ENCODE results near the gene ZDHHC22.
A peak's percentile ranks its signal among the peaks of the same experiment; 100 is the strongest.

The ZDHHC22 gene

GRCh38 chr14:77157740-77158139 lies 16.1 kb upstream of the ZDHHC22 start:
- no peak for DNase-seq (ENCODE audit: low spot score)

DNA sequence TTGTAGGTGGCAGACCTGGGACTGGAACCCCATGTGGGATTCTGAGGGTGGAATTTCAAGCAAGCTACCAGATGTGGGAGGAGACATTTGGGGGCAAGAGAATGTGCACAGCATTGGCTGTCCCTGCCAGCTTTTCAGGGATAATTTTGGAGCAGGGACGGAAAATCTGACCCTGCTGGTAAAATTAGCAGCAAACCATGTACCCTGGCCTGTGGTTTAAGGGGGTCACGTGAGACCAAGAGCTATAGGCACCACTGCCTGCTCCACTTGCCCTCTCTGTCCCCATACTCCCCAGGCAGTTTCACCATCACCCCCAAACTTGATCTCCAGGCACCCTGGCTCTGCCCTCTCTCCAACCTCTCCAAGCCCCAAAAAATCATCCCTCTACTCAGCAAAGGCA lies 13.5 kb upstream of the ZDHHC22 start:
- no peak for DNase-seq (ENCODE audit: low spot score)

GRCh38 chr14:77154421-77154820 lies 12.8 kb upstream of the ZDHHC22 start:
- no peak for DNase-seq (ENCODE audit: low spot score)

- DNase-seq (ENCODE audit: low spot score): no peak
These were observed 12.2 kb upstream of the ZDHHC22 start for GRCh38 chr14:77153802-77154201.

- DNase-seq (ENCODE audit: low spot score): peak; percentile 74
These were observed 10.5 kb upstream of the ZDHHC22 start for GRCh38 chr14:77151918-77152588.

GRCh38 chr14:77151245-77151644 lies 9.7 kb upstream of the ZDHHC22 start:
- DNase-seq (ENCODE audit: low spot score): peak; percentile 31

DNA sequence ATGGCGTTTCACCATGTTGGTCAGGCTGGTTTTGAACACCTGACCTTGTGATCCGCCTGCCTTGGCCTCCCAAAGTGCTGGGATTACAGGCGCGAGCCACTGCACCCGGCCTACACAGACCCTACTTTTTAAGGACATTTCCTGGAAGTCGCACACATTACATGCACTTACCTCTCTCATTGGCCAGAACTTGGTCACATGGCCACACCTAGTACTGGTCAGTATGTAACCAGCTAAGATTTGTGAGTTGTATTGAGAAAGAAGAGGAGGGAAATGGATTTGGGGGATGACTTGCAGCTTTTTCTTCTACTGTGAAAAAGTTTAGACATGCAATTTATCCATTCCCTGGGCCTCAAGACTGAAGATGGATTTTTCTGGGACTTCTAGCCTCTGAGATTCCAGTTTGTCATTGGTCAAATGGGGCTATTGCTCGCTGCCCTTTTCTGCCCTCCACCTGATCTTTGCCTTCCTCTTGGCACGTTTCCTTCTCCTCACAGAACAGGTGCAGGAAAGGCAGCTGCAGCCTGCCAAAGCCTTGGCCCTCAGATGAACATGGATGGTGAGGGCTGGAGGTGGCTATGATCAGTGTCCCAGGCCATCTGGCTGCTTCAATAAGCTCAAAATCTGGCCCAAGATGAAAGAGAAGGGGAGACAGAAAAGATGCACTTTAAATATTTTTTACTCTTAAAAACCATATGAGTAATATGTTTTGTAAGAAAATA lies 7.1 kb upstream of the ZDHHC22 start:
- DNase-seq (ENCODE audit: low spot score): no peak

GRCh38 chr14:77145975-77146740 lies 4.6 kb upstream of the ZDHHC22 start:
- DNase-seq (ENCODE audit: low spot score): no peak

GRCh38 chr14:77144412-77145115 lies 3.0 kb upstream of the ZDHHC22 start:
- no peak for DNase-seq (ENCODE audit: low spot score)

GRCh38 chr14:77143071-77143470 lies 1.5 kb upstream of the ZDHHC22 start:
- no peak for DNase-seq (ENCODE audit: low spot score)

DNA sequence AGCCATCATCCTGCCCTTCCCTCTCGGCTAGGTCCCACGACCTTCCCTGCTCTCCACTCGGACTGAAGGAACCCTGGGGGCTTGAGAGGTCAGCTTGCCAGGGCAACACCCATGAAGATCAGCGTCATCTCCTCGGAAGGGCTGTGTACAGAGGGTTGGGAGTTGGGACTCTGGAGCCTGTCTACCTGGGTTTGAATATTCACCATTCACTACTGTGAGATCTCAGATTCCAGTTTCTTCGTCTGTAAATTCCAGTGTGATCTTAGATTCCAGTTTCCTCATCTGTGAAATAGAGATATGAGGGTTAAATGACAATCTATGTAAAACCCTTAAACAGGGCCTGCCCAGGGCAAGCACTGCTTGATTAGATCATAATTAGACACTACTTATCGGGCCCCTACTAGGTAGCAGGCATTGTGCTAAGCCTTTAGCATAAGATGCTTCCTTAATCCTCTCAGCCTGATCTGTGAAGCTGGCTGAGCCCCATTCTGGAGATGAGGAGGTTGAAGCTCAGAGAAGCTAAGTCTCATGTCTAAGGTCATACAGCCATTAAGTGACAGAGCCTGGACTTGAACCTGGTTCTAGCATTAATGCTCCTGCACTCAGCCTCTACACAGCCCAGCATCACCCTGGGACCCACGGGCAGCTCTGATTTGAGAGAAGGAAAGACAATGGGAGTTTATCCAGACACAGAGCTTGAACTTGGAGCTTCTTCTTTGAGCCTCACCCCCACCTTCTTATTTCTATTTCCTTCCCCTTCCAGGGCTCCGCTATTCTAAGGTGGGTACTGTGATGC lies 612 bp upstream of the ZDHHC22 start:
- DNase-seq (ENCODE audit: low spot score): no peak

- DNase-seq (ENCODE audit: low spot score): no peak
These were observed 1.0 kb downstream of the ZDHHC22 start for GRCh38 chr14:77140359-77141213.

DNA sequence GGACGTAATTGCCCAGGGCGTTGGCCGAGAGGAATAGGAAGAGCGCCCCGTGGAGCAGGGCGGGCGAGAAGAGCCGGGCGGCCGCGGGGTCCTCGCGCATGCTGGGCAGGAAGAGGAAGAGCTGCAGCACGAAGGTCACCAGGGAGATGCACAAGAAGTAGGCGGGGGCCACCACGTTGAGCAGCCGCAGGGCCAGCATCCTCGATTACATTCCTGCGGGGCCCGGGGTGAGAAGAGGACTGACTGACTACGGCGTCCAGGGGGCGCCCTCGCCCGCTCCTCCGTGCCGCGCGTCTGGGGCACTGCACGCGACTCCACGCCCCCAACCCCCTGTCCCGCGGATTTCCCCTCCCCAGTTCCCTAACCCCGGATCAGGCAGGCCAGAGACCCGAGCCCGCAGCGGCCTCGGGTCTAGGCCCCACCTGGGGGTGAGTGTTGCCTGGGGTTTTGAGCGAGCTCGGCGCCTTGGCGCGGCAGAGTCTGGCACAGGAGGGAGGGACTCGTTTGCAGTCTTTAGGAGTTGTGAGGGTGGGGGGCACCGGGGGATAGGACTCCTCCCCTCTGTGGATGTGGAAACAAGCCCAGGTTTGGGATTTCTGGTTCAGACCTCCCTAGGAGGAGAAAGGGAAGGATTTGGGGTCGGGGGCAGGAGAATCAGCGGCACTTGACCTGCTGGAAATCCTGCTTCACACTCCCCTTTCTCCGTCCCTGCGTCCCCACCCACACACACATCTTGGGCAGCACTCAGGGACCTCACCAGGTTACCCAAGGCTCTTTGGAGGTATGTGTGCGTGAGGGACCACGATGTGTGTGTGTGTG lies 1.8 kb downstream of the ZDHHC22 start:
- no peak for DNase-seq (ENCODE audit: low spot score)

- no peak for DNase-seq (ENCODE audit: low spot score)
These were observed 2.6 kb downstream of the ZDHHC22 start for GRCh38 chr14:77139022-77139421.

GRCh38 chr14:77133720-77134338 lies 7.8 kb downstream of the ZDHHC22 start:
- DNase-seq (ENCODE audit: low spot score): peak; percentile 30

GRCh38 chr14:77131871-77132486 lies 9.6 kb downstream of the ZDHHC22 start:
- DNase-seq (ENCODE audit: low spot score): no peak

GRCh38 chr14:77131206-77131605 lies 10.4 kb downstream of the ZDHHC22 start:
- DNase-seq (ENCODE audit: low spot score): no peak

- no peak for DNase-seq (ENCODE audit: low spot score)
These were observed 11.2 kb downstream of the ZDHHC22 start for GRCh38 chr14:77130386-77130785.

- no peak for DNase-seq (ENCODE audit: low spot score)
These were observed 13.1 kb downstream of the ZDHHC22 start for GRCh38 chr14:77128414-77128891.

Data from RKO (cell line).